Heart right ventricle (tissue), 16 donors: ENCODE measurements around the gene SFT2D2. TPM values are rescaled to one million over a fixed set of nuclear protein-coding genes. Genes with fewer than 3 reads are reported as not detected.

ENCODE experiments used
- ATAC-seq, 8 donors: fragments of 200-7000 bp; cut with Tn5 transposase; one replicate each; pipeline ENCODE4 v1.9.1; 2020; ENCODE audit warnings: mild to moderate bottlenecking in 8 of 8, moderate library complexity in 8 of 8, moderate number of reproducible peaks in 1 of 8
- DNase-seq, 2 donors: peaks; one replicate each; pipeline ENCODE4 v3.0.0-alpha.2; 2020
- H3K27ac ChIP-seq, 10 donors: fragments of 200-600 bp; sonication (generic) in 2 of 10; one replicate each; pipeline versions ENCODE4 v1.5.0 to v1.8.0; 2020 to 2022; ENCODE audit warnings: mild to moderate bottlenecking in 3 of 10
- H3K27me3 ChIP-seq, 7 donors: fragments of 200-600 bp; one replicate each; pipeline ENCODE4 v1.8.0; 2021 to 2022; ENCODE audit warnings: mild to moderate bottlenecking in 2 of 7
- H3K36me3 ChIP-seq, 9 donors: fragments of 200-600 bp; sonication (generic) in 1 of 9; one replicate each; pipeline versions ENCODE4 v1.5.0 to v1.8.0; 2020 to 2022; ENCODE audit warnings: mild to moderate bottlenecking in 2 of 9
- H3K4me1 ChIP-seq, 9 donors: fragments of 200-600 bp; sonication (generic) in 1 of 9; one replicate each; pipeline versions ENCODE4 v1.5.0 to v1.8.0; 2020 to 2022; ENCODE audit warnings: mild to moderate bottlenecking in 4 of 9
- H3K4me3 ChIP-seq, 10 donors: fragments of 200-600 bp; sonication (generic) in 2 of 10; one replicate each; pipeline versions ENCODE4 v1.5.0 to v1.8.0; 2020 to 2022; ENCODE audit warnings: mild to moderate bottlenecking in 7 of 10, moderate library complexity in 2 of 10
- H3K9me3 ChIP-seq, 11 donors: fragments of 200-600 bp in 10 of 11; sonication (generic) in 2 of 11; one replicate each; pipeline versions ENCODE4 v1.5.0 to v1.8.0; 2013 to 2022; ENCODE audit warnings: mild to moderate bottlenecking in 2 of 11, control low read depth in 1 of 11, moderate library complexity in 1 of 11
- WGBS, 2 donors: extraction: QIAGEN DNeasy Blood & Tissue Kit; methylation state at CpG; one replicate each; pipeline ENCODE4 v1.1.7; 2013; ENCODE audit warnings: inconsistent platforms in 1 of 2; 5-methylcytosine and 5-hydroxymethylcytosine counted together
- intact Hi-C, 10 donors: fragments of 100-400 bp; cut with DNase I; formaldehyde crosslinking; loops; one replicate each; pipeline versions ENCODE4 v1.11.1 to v1.14.2; 2022
- polyA plus RNA-seq, 2 donors: library from polyadenylated mRNA; stranded (reverse); fragments of 200-250 nt; gene quantifications; one replicate each; pipeline ENCODE4 v1.2.3, GENCODE V29; 2013
- total RNA-seq, 10 donors: library from RNA; stranded (reverse); fragmentation: NEBNext Ultra II Directional in 3 of 10; extraction: Animal tissue kit (Norgen Biotek cat#: 25700) in 3 of 10; gene quantifications; one replicate each; pipeline versions ENCODE4 v1.2.1 to v1.2.4, GENCODE V29; 2021 to 2023
- TF ChIP-seq, protein P1 (sequence below), 9 donors: fragments of 200-600 bp; sonication (generic) in 2 of 9; IDR thresholded peaks; one replicate each; pipeline versions ENCODE4 v1.5.0 to v1.8.0; 2021 to 2022; ENCODE audit warnings: antibody characterized with exemption in 9 of 9, mild to moderate bottlenecking in 5 of 9, moderate library complexity in 1 of 9
- donor health status: Arrhythmogenic right ventricular cardiomyopathy.
- donor health status: ischemic (EF 13 %, LVEDD 7.1; RV severe dilation, severe dysfunction).
- donor health status: healthy with polysubstance abuse.
- donor health status: DM: no; HTN: yes; CAD: no.
- donor health status: DM: no; HTN: no; CAD: no.
- donor health status: ischemic (EF 25% LVEDD 6.9; RV normal size, moderate dysfunction).
- donor health status: ischemic (EF 25% LVEDD 5.7; RV mildly dilated, moderate dysfunction).
- donor health status: healthy.
- donor health status: DM: yes; HTN: yes; CAD: no.
- donor health status: Ischemic cardiomyopathy.
- donor health status: ischemic (EF 35%, LVEDD 5.7; RV mildly dilated, moderate dysfunction).
- donor health status: nonischemic (EF 11% LVEDD 7.7; RV severe dilation, severe dysfunction).
- donor health status: DM: yes; HTN: yes; CAD: no.
- donor health status: PGD.
- donor health status: ischemic (EF 29% LVEDD 5.4; RV normal size, mild dysfunction).
- donor health status: nonischemic (EF 23%, LVEDD 6.1; RV moderate dilation, normal function).

SFT2D2 gene
- total and polyA plus RNA-seq, 12 donors: 2.8 to 34.8 (median 15.9) TPM

- DNase-seq: no peak
- no peak for ATAC-seq
- intact Hi-C loops: no loop called here
- Histone ChIP-seq H3K9me3 (peaks cover 0 to 6% (median 0%) of the 10 kb centered on the region in 11 donors), H3K36me3 (no peaks in the 10 kb centered on the region), H3K27ac (no peak overlapping the region), H3K4me1 (peaks cover 0 to 28% (median 22%) of the 10 kb centered on the region in 9 donors), H3K4me3 (no peak overlapping the region), H3K27me3 (peaks cover 0 to 6% (median 0%) of the 10 kb centered on the region in 7 donors)
- TF ChIP-seq, protein P1, sequence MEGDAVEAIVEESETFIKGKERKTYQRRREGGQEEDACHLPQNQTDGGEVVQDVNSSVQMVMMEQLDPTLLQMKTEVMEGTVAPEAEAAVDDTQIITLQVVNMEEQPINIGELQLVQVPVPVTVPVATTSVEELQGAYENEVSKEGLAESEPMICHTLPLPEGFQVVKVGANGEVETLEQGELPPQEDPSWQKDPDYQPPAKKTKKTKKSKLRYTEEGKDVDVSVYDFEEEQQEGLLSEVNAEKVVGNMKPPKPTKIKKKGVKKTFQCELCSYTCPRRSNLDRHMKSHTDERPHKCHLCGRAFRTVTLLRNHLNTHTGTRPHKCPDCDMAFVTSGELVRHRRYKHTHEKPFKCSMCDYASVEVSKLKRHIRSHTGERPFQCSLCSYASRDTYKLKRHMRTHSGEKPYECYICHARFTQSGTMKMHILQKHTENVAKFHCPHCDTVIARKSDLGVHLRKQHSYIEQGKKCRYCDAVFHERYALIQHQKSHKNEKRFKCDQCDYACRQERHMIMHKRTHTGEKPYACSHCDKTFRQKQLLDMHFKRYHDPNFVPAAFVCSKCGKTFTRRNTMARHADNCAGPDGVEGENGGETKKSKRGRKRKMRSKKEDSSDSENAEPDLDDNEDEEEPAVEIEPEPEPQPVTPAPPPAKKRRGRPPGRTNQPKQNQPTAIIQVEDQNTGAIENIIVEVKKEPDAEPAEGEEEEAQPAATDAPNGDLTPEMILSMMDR (IDR thresholded peaks at IDR 0.05): no peak
Observed at GRCh38 chr1:168223261-168223660, 2.5 kb upstream of the SFT2D2 start.

DNA sequence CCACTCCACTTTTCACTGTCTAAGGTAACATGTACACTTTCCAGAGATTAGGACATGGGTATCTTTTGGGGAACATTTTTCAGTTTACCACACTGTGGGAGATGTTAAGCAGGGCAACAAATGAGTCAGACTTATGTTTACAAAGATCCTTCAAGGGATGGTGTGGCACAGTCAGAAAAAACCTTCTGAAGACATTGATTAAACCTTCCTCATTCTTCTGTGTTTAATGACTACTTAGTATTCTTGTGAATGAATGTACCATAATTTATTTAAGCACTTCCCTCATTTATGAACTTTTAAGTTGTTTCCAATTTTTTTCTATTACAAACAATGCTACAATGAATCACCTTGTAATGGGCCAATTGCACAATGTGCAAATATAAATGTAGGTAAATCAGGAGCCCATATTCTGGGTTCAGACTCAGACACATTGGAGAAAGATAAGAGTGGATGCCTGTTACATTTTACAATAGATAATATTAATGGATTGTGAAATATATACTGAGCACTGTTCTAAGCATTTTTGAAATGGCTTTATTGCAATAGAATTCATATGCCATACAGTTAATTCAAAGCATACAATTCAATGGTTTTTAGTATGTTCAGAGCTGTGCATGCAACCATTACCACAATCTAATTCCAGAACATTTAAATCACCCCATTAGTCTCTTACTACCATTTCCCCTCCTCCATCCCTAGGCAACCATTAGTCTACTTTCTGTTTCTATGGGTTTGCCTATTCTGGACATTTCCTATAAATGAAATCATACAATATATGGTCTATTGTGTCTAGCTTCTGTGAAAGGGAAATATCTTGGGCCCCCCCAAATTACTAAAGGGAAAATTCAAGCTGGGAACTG lies 1.9 kb upstream of the SFT2D2 start:
- H3K4me3 ChIP-seq: no peak overlapping the region
- intact Hi-C loops: loop anchor here in 1 of 10 donors (2.0 kb wide), 1 partner anchor 45 kb away; the partner anchor contains the start of gene TIPRL
- H3K36me3 ChIP-seq: no peaks in the 10 kb centered on the region
- H3K9me3 ChIP-seq: peaks cover 0 to 6% (median 0%) of the 10 kb centered on the region in 11 donors
- DNase-seq: no peak
- H3K27ac ChIP-seq: no peak overlapping the region
- ATAC-seq: no peak
- peaks cover 0 to 6% (median 0%) of the 10 kb centered on the region in 7 donors for H3K27me3 ChIP-seq
- TF ChIP-seq, protein P1 (IDR thresholded peaks at IDR 0.05): no peak
- peaks cover 0 to 35% (median 26%) of the 10 kb centered on the region in 9 donors for H3K4me1 ChIP-seq

DNA sequence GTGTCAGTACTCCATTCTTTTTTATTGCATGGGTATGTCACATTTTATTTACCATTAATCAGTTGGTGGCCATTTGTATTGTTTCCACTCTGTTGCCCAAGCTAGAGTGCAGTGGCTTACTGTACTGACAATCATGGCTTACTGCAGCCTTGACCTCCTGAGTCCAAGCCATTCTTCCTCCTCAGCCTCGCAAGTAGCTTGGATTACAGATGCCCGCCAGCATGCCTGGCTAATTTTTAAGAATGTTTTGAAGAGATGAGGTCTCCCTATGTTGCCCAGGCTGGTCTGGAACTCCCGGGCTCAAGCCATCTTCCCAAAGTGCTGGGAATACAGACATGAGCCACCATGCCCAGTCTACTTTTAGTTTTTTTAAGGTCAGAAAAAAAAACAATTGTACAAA lies 813 bp upstream of the SFT2D2 start:
- H3K4me3 ChIP-seq: peak overlapping the region in 7 of 10 donors; percentile 87 to 99 (median 99)
- H3K9me3 ChIP-seq: peaks cover 0 to 6% (median 0%) of the 10 kb centered on the region in 11 donors
- intact Hi-C loops: loop anchor here in 2 of 10 donors (2.0 to 5.0 kb wide), 2 partner anchors 43 to 46 kb away; partner anchors contain the start of gene TIPRL (in 1 of the 2)
- H3K27ac ChIP-seq: peak overlapping the region in 2 of 10 donors; percentile 94 to 97
- WGBS, 2 donors: 90 to 95% methylated on average over 3 of the region's 3 CpGs
- no peak for ATAC-seq
- peaks cover 0 to 6% (median 0%) of the 10 kb centered on the region in 9 donors for H3K36me3 ChIP-seq
- no peak for DNase-seq
- H3K27me3 ChIP-seq: peaks cover 0 to 6% (median 0%) of the 10 kb centered on the region in 7 donors
- TF ChIP-seq, protein P1 (IDR thresholded peaks at IDR 0.05): no peak
- H3K4me1 ChIP-seq: peaks cover 0 to 46% (median 34%) of the 10 kb centered on the region in 9 donors

GRCh38 chr1:168227620-168228019 lies 1.8 kb downstream of the SFT2D2 start:
- DNase-seq (no peak), ATAC-seq (no peak)
- intact Hi-C loops: loop anchor here in 1 of 10 donors (5.0 kb wide), 1 partner anchor 45 kb away; no protein-coding TSS in a partner anchor
- H3K4me1 ChIP-seq: peaks cover 0 to 58% (median 36%) of the 10 kb centered on the region in 9 donors
- H3K9me3 ChIP-seq: peaks cover 0 to 6% (median 0%) of the 10 kb centered on the region in 11 donors
- peaks cover 0 to 32% (median 9%) of the 10 kb centered on the region in 9 donors for H3K36me3 ChIP-seq
- TF ChIP-seq, protein P1 (IDR thresholded peaks at IDR 0.05): no peak
- 38 to 51% methylated on average over 7 of the region's 7 CpGs for WGBS, 2 donors
- peaks cover 0 to under 1% (median 0%) of the 10 kb centered on the region in 7 donors for H3K27me3 ChIP-seq
- H3K27ac ChIP-seq: peak overlapping the region in 7 of 10 donors; percentile 45 to 97 (median 89)
- H3K4me3 ChIP-seq: peak overlapping the region in 6 of 10 donors; percentile 87 to 99 (median 98)
